MM.1S (cell line): ENCODE data around the gene MYO5C.

Experiments used
- DNase-seq: peaks from one replicate; pipeline ENCODE4 v3.0.0-alpha.2; 2015
- H2AFZ ChIP-seq: fragments of 300-600 bp; sonication (generic); 2 replicates; pipeline ENCODE4 v1.6.0; 2016; ENCODE audit warnings: antibody characterized with exemption, low read length
- H3F3A ChIP-seq: fragments of 300-600 bp; sonication (generic); 2 replicates; pipeline ENCODE4 v1.6.1; 2016; ENCODE audit warnings: mild to moderate bottlenecking, antibody characterized with exemption, low read length, moderate library complexity, mixed read lengths; ENCODE audit not compliant: insufficient read depth
- H3K27ac ChIP-seq: fragments of 300-600 bp; sonication (generic); 2 replicates; pipeline ENCODE4 v1.5.1; 2016; ENCODE audit warnings: mild to moderate bottlenecking, low read length
- H3K27me3 ChIP-seq: fragments of 300-600 bp; sonication (generic); replicated peaks from 2 replicates; pipeline ENCODE4 v1.6.0; 2016; ENCODE audit warnings: low read length; ENCODE audit not compliant: insufficient read depth
- H3K36me3 ChIP-seq: fragments of 300-600 bp; sonication (generic); replicated peaks from 2 replicates; pipeline ENCODE4 v1.6.1; 2016; ENCODE audit warnings: mild to moderate bottlenecking, low read length, mixed read lengths; ENCODE audit not compliant: insufficient read depth
- H3K4me1 ChIP-seq: fragments of 300-600 bp; sonication (generic); 2 replicates; pipeline ENCODE4 v1.6.1; 2016; ENCODE audit warnings: low read length, mixed read lengths
- H3K4me2 ChIP-seq: fragments of 300-600 bp; sonication (generic); 2 replicates; pipeline ENCODE4 v1.6.0; 2016; ENCODE audit warnings: low read depth, low read length
- H3K4me3 ChIP-seq: fragments of 300-600 bp; sonication (generic); 2 replicates; pipeline ENCODE4 v1.5.1; 2016; ENCODE audit warnings: low read length, mixed read lengths
- H3K79me2 ChIP-seq: fragments of 300-600 bp; sonication (generic); 2 replicates; pipeline ENCODE4 v1.6.1; 2016; ENCODE audit warnings: mixed run types, low read length, mixed read lengths
- H3K9ac ChIP-seq: fragments of 300-600 bp; sonication (generic); 2 replicates; pipeline ENCODE4 v1.6.1; 2016; ENCODE audit warnings: low read length, mixed read lengths
- H3K9me2 ChIP-seq: fragments of 300-600 bp; sonication (generic); replicated peaks from 2 replicates; pipeline ENCODE4 v1.6.1; 2016; ENCODE audit warnings: mild to moderate bottlenecking, low read length, mixed read lengths; ENCODE audit not compliant: insufficient read depth
- H3K9me3 ChIP-seq: fragments of 300-600 bp; sonication (generic); replicated peaks from 2 replicates; pipeline ENCODE4 v1.6.1; 2016; ENCODE audit warnings: mild to moderate bottlenecking, low read length, mixed read lengths; ENCODE audit not compliant: insufficient read depth
- H4K20me1 ChIP-seq: fragments of 300-600 bp; sonication (generic); 2 replicates; pipeline ENCODE4 v1.6.1; 2016; ENCODE audit warnings: mild to moderate bottlenecking, low read length, moderate library complexity, mixed read lengths; ENCODE audit not compliant: insufficient read depth
- CTCF ChIP-seq: fragments of 300-600 bp; sonication (generic); IDR thresholded peaks from 2 replicates; pipeline ENCODE4 v1.5.1; 2016; ENCODE audit warnings: antibody characterized with exemption, low read length, mixed read lengths
- EZH2 ChIP-seq: fragments of 300-600 bp; sonication (generic); optimal IDR thresholded peaks from 2 replicates; pipeline ENCODE3; 2017; ENCODE audit warnings: low read depth, mild to moderate bottlenecking, antibody characterized with exemption, low read length, mixed read lengths
- EZH2phosphoT487 ChIP-seq: fragments of 300-600 bp; sonication (generic); IDR thresholded peaks from 2 replicates; pipeline ENCODE4 v1.6.1; 2018; ENCODE audit warnings: antibody characterized with exemption, low read length

Gene MYO5C

DNA sequence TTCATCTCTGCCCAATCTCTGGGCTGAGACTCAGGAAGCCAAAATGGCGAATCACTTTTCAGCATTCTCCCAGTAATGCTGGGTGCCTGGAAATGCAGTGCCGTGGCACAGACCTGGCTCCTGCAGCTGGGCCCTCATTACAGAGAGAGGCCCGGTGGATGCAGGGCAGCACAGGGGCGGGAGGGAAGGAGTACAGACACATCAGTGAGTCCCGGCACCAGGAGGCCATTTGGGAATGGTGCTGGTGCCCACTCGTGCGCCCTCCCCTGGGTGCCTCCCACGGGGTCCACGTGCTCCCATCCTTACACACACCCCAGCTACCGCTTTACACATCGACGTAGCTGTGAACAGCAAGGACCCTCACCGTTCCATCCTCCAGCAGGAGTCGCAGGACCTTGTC lies 13.2 kb downstream of the MYO5C start:
- no peaks in the 10 kb centered on the region for H3F3A ChIP-seq
- H3K27ac ChIP-seq, result no peak overlapping the region
- no peak overlapping the region for H3K9ac ChIP-seq
- H3K4me3 ChIP-seq, result no peak overlapping the region
- no peaks in the 10 kb centered on the region for H4K20me1 ChIP-seq
- H3K27me3 ChIP-seq, result no peaks in the 10 kb centered on the region
- H3K9me3 ChIP-seq, result no peaks in the 10 kb centered on the region
- H3K4me2 ChIP-seq, result no peak overlapping the region
- H3K9me2 ChIP-seq, result no peaks in the 10 kb centered on the region
- H2AFZ ChIP-seq, result no peak overlapping the region
- H3K4me1 ChIP-seq, result no peaks in the 10 kb centered on the region
- no peaks in the 10 kb centered on the region for H3K36me3 ChIP-seq
- TF ChIP-seq EZH2 (no peak), CTCF (no peak), EZH2phosphoT487 (no peak)
- DNase-seq, result no peak
- 0 out of 2 replicates have a peak, but pooled peaks cover 7% of the 10 kb centered on the region for H3K79me2 ChIP-seq

GRCh38 chr15:52281085-52282035 lies 14.2 kb downstream of the MYO5C start:
- H3F3A ChIP-seq, result no peaks in the 10 kb centered on the region
- H3K36me3 ChIP-seq, result no peaks in the 10 kb centered on the region
- 0 out of 2 replicates have a peak, but pooled peaks cover 2% of the 10 kb centered on the region for H3K79me2 ChIP-seq
- no peak overlapping the region for H3K9ac ChIP-seq
- no peaks in the 10 kb centered on the region for H4K20me1 ChIP-seq
- DNase-seq, result no peak
- H3K4me3 ChIP-seq, result no peak overlapping the region
- H3K9me2 ChIP-seq, result no peaks in the 10 kb centered on the region
- H3K27ac ChIP-seq, result no peak overlapping the region
- H3K4me2 ChIP-seq, result no peak overlapping the region
- H3K9me3 ChIP-seq, result no peaks in the 10 kb centered on the region
- no peak overlapping the region for H2AFZ ChIP-seq
- TF ChIP-seq EZH2, result no peak
- TF ChIP-seq EZH2phosphoT487, result no peak
- no peak for TF ChIP-seq CTCF
- no peaks in the 10 kb centered on the region for H3K27me3 ChIP-seq
- no peaks in the 10 kb centered on the region for H3K4me1 ChIP-seq

DNA sequence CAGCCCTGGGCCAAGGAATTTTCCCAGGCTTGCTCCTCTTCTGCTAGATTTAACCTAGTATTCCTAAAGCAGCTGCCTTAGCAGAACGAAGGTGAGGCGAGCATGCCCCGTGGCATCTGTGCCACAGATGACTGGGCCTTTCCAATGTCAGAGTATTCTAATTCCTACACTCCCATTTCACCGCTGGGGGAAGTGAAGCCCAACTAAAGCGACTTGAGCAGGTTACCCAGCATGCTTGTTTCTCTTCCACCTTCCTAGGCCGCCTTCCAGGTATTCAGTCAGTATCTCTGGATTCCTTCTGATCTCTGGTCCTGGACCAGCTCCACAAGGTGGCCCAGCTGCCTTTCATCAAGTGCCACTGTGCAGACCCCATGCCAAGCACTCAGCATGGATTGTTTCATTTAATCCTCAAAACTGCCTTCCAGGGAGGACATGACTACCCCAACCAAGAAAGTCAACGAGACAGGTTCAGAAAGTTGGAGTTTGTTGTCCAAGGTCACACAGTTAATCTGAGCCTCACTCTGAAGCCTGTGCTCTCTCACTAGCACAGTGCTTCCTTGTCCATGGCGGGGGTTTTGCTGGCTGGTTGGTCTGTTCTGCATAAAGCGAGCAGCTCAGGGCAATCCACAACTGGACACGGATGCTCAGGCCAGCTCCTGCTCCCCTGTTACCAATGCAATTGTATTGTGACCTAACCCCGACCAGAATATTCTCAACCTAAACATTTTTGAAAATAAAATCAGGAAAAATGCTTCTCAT lies 15.1 kb downstream of the MYO5C start:
- H3K9me3 ChIP-seq, result no peaks in the 10 kb centered on the region
- no peaks in the 10 kb centered on the region for H3K36me3 ChIP-seq
- TF ChIP-seq EZH2phosphoT487 (no peak), EZH2 (no peak), CTCF (no peak)
- 0 out of 2 replicates have a peak, but pooled peaks cover 2% of the 10 kb centered on the region for H3K79me2 ChIP-seq
- H3K4me2 ChIP-seq, result no peak overlapping the region
- H3K9me2 ChIP-seq, result no peaks in the 10 kb centered on the region
- H4K20me1 ChIP-seq, result no peaks in the 10 kb centered on the region
- no peaks in the 10 kb centered on the region for H3K27me3 ChIP-seq
- H3K27ac ChIP-seq, result no peak overlapping the region
- H3F3A ChIP-seq, result no peaks in the 10 kb centered on the region
- H3K9ac ChIP-seq, result no peak overlapping the region
- no peak for DNase-seq
- H3K4me1 ChIP-seq, result no peaks in the 10 kb centered on the region
- no peak overlapping the region for H3K4me3 ChIP-seq
- H2AFZ ChIP-seq, result no peak overlapping the region
